Muscle of back (tissue), 11 donors: Measurements from ENCODE around the gene MBOAT1. TPM values are rescaled to one million over a fixed set of nuclear protein-coding genes. Genes with fewer than 3 reads are reported as not detected.
A peak's percentile ranks its signal among the peaks of the same experiment; 100 is the strongest.
"Not testable (repeated sequence)": the region's sequence is repeated elsewhere in the genome, so short reads cannot be mapped to it uniquely, and the experiment has no call there.

Experiments
- DNase-seq, 3 donors: peaks; one replicate each; pipeline versions ENCODE4 v3.0.0 to v3.0.0-alpha.2; 2013
- polyA plus RNA-seq, 10 donors: library from polyadenylated mRNA; unstranded; fragments of 120-200 nt; gene quantifications; one replicate each; pipeline ENCODE4 v1.2.1, GENCODE V29; 2013; ENCODE audit not compliant: insufficient read length in 10 of 10

Gene MBOAT1
- polyA plus RNA-seq, 10 donors, result 3.7 to 5.9 (median 4.2) TPM

GRCh38 chr6:20139127-20139963 is 72.9 kb downstream of the MBOAT1 start:
- not testable (repeated sequence) for DNase-seq

GRCh38 chr6:20137837-20138236 is 74.4 kb downstream of the MBOAT1 start:
- no peak for DNase-seq

GRCh38 chr6:20137240-20137639 is 75.0 kb downstream of the MBOAT1 start:
- no peak for DNase-seq

- no peak for DNase-seq
Measured at GRCh38 chr6:20135677-20136268, 76.5 kb downstream of the MBOAT1 start.

GRCh38 chr6:20134613-20135012 is 77.7 kb downstream of the MBOAT1 start:
- no peak for DNase-seq

GRCh38 chr6:20129290-20130088 is 82.8 kb downstream of the MBOAT1 start:
- DNase-seq, result no peak

- DNase-seq, result no peak
Measured at GRCh38 chr6:20128018-20128417, 84.3 kb downstream of the MBOAT1 start.

GRCh38 chr6:20126789-20127653 is 85.2 kb downstream of the MBOAT1 start:
- peak; percentile 33 to 59 (median 39) for DNase-seq

GRCh38 chr6:20126102-20126752 is 86.0 kb downstream of the MBOAT1 start:
- no peak for DNase-seq

- no peak for DNase-seq
Measured at GRCh38 chr6:20124545-20124944, 87.7 kb downstream of the MBOAT1 start.

- DNase-seq, result no peak
Measured at GRCh38 chr6:20119485-20119884, 92.8 kb downstream of the MBOAT1 start.

GRCh38 chr6:20118892-20119291 is 93.4 kb downstream of the MBOAT1 start:
- no peak for DNase-seq

GRCh38 chr6:20117474-20117873 is 94.8 kb downstream of the MBOAT1 start:
- DNase-seq, result no peak

- no peak for DNase-seq
Measured at GRCh38 chr6:20116792-20117191, 95.5 kb downstream of the MBOAT1 start.

GRCh38 chr6:20115246-20115980 is 96.9 kb downstream of the MBOAT1 start:
- DNase-seq, result peak in 2 of 3 donors; percentile 44 to 45

GRCh38 chr6:20113649-20114224 is 98.5 kb downstream of the MBOAT1 start:
- DNase-seq, result no peak

- DNase-seq, result no peak
Measured at GRCh38 chr6:20112841-20113240, 99.4 kb downstream of the MBOAT1 start.

- DNase-seq, result no peak
Measured at GRCh38 chr6:20112241-20112640, 100.0 kb downstream of the MBOAT1 start.

- DNase-seq, result no peak
Measured at GRCh38 chr6:20110478-20110877, 101.8 kb downstream of the MBOAT1 start.

- DNase-seq, result no peak
Measured at GRCh38 chr6:20109526-20109925, 102.7 kb downstream of the MBOAT1 start.
